Measurements from ENCODE around the gene SLX9. TPM values are rescaled to one million over a fixed set of nuclear protein-coding genes. Genes with fewer than 3 reads are reported as not detected.

Gene SLX9
- total RNA-seq, 1 experiment from 2014 or later, result 77.2 TPM

GRCh38 chr21:44954281-44954771, 14.5 kb downstream of the SLX9 start (continued):
- no peak for TF ChIP-seq ZNF396 (CRISPR knock-in tag; IDR thresholded peaks at IDR 0.05; ENCODE audit: borderline replicate concordance)
- TF ChIP-seq FOXJ3 (CRISPR knock-in tag; IDR thresholded peaks at IDR 0.05; ENCODE audit: borderline replicate concordance), result no peak
- no peak for TF ChIP-seq GABPB1 (CRISPR knock-in tag; IDR thresholded peaks at IDR 0.05)
- no peak for TF ChIP-seq ESRRA (CRISPR knock-in tag; IDR thresholded peaks at IDR 0.05; ENCODE audit: borderline replicate concordance)
- no peak for TF ChIP-seq FOXK1 (CRISPR knock-in tag; IDR thresholded peaks at IDR 0.05)
- no peak for TF ChIP-seq ETV6 (CRISPR knock-in tag; IDR thresholded peaks at IDR 0.05)

GRCh38 chr21:44955141-44955797, 15.4 kb downstream of the SLX9 start:
- Mint-ChIP-seq H3K4me3 (no peak overlapping the region), H3K27ac (peak overlapping the region; percentile 25), H3K36me3 (peaks cover 18% of the 10 kb centered on the region), H3K27me3 (ENCODE audit: low read depth) (no peaks in the 10 kb centered on the region), H3K9me3 (no peaks in the 10 kb centered on the region), H3K4me1 (no peaks in the 10 kb centered on the region; the same call in 1 of the 2 replicates)
- ATAC-seq (no peak), DNase-seq (ENCODE audit: low spot score) (no peak)
- CTCF ChIA-PET, result interaction anchor here (0.6 to 1.4 kb wide), 3 partner anchors 53 to 972 kb away, joined by 4 to 7 read pairs (median 5); no protein-coding TSS in a partner anchor
- POLR2A ChIA-PET, result no interaction called here
- TF ChIP-seq ZNF281 (CRISPR knock-in tag; IDR thresholded peaks at IDR 0.05) (no peak), ZMAT4 (CRISPR knock-in tag; IDR thresholded peaks at IDR 0.05) (no peak), PREB (CRISPR knock-in tag; IDR thresholded peaks at IDR 0.05; ENCODE audit: borderline replicate concordance) (no peak), ZBTB43 (CRISPR knock-in tag; IDR thresholded peaks at IDR 0.05) (no peak), SP1 (CRISPR knock-in tag; conservative IDR thresholded peaks at IDR 0.05) (no peak), ZNF512 (CRISPR knock-in tag; IDR thresholded peaks at IDR 0.05; ENCODE audit: borderline replicate concordance) (no peak), PRDM15 (CRISPR knock-in tag; IDR thresholded peaks at IDR 0.05) (no peak), NFYB (CRISPR knock-in tag; conservative IDR thresholded peaks at IDR 0.05; ENCODE audit: low read depth) (no peak), CBFB (CRISPR knock-in tag; IDR thresholded peaks at IDR 0.05; ENCODE audit: low read depth) (no peak), ZNF121 (CRISPR knock-in tag; IDR thresholded peaks at IDR 0.05) (no peak), SMAD4 (CRISPR knock-in tag; IDR thresholded peaks at IDR 0.05) (no peak), HMGXB4 (CRISPR knock-in tag; IDR thresholded peaks at IDR 0.05) (no peak), ZNF396 (CRISPR knock-in tag; IDR thresholded peaks at IDR 0.05; ENCODE audit: borderline replicate concordance) (no peak), CREM (CRISPR knock-in tag; IDR thresholded peaks at IDR 0.05) (no peak), ZNF317 (CRISPR knock-in tag; IDR thresholded peaks at IDR 0.05; ENCODE audit: borderline replicate concordance, low read depth) (no peak), OVOL2 (CRISPR knock-in tag; IDR thresholded peaks at IDR 0.05; ENCODE audit: borderline replicate concordance) (no peak), EMX1 (CRISPR knock-in tag; IDR thresholded peaks at IDR 0.05) (no peak)
